ENCODE data around the gene SF3B4. TPM values are rescaled to one million over a fixed set of nuclear protein-coding genes. Genes with fewer than 3 reads are reported as not detected.

The SF3B4 gene
- total RNA-seq, 1 donor from 2014 or later = 72.2 TPM

DNA sequence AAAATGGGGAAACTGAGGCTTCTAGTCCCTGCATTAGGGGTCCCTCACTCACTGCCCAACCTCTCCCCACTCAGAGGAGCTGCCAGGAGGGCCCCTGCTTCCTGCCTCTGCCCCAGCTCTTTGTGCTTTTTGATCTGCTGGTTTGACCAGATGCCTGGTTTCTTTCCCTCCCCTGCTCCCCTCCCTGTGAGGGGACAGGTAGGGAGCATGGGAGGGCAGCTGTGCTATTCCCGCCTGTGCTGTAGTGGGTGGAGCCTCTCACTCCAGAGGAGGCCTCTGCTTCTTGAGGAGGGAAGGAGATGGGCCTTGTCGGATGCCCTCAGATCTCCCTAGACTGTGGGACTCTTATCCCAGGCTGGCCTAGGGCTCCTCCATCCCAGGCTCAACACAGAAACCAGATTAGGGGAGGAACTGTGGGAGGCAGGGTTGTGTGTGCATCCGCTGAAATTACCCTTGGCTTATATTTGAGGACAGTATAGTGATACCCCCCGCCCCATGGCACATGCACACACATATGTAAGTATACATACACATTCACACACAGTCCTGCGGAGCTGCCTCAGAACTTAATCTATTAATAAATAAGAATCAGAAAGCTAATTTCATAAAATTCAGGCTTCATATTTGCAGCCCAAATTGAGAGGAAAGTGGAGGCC is 23.6 kb downstream of the SF3B4 start:
- H3K27me3 Mint-ChIP-seq = no peaks in the 10 kb centered on the region
- no peak for DNase-seq (ENCODE audit: extremely low spot score, unreplicated experiment)
- H3K9me3 Mint-ChIP-seq = peaks cover 6% of the 10 kb centered on the region
- TF ChIP-seq, protein P1, sequence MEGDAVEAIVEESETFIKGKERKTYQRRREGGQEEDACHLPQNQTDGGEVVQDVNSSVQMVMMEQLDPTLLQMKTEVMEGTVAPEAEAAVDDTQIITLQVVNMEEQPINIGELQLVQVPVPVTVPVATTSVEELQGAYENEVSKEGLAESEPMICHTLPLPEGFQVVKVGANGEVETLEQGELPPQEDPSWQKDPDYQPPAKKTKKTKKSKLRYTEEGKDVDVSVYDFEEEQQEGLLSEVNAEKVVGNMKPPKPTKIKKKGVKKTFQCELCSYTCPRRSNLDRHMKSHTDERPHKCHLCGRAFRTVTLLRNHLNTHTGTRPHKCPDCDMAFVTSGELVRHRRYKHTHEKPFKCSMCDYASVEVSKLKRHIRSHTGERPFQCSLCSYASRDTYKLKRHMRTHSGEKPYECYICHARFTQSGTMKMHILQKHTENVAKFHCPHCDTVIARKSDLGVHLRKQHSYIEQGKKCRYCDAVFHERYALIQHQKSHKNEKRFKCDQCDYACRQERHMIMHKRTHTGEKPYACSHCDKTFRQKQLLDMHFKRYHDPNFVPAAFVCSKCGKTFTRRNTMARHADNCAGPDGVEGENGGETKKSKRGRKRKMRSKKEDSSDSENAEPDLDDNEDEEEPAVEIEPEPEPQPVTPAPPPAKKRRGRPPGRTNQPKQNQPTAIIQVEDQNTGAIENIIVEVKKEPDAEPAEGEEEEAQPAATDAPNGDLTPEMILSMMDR (conservative IDR thresholded peaks at IDR 0.05) = no peak
- H3K4me3 Mint-ChIP-seq = peak overlapping the region; percentile 52
- peaks cover 10% of the 10 kb centered on the region for H3K4me1 Mint-ChIP-seq (ENCODE audit: unreplicated experiment)
- H3K27ac Mint-ChIP-seq = peak overlapping the region; percentile 84
- H3K36me3 Mint-ChIP-seq = peaks cover 16% of the 10 kb centered on the region

DNA sequence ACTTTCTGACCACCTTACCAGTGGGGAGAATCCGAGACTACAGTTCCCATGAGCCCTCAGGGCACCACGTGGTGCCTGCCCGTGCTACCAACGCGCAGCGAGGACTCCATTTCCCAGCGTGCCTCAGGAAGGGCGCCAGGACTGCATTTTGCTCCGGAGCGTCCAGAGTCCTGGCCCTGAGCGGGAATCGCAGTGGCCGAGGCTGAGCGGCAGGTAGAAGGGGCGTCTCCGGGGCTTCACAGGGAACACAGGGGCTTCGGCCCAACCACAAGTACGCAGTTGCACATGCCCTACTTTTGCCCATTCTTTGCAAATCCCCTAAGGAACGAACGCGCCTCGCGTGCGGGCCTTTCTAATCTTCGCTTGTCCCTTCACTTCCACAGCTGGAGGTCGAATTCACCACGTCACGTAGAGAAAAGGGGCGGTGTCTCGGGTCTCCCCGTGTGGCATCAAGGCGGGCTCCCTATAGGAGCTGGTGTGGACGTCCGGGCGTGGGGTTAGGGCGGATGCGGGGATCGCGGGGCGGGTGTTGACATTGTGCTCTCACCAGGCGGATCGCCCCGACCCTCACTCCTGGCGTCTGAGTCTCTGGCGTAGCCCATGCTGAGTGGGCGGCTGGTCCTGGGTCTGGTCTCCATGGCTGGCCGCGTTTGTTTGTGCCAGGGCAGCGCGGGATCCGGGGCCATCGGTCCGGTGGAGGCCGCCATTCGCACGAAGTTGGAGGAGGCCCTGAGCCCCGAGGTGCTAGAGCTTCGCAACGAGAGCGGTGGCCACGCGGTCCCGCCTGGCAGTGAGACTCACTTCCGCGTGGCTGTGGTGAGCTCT is 27.9 kb downstream of the SF3B4 start, which contains the start of gene BOLA1:
TSS of gene BOLA1 (plus strand) at position 109 of the 825 bp plus-strand sequence. CDS start at position 601, 492 bp downstream.
- Mint-ChIP-seq H3K36me3 (peaks cover 13% of the 10 kb centered on the region), H3K4me1 (ENCODE audit: unreplicated experiment) (peaks cover 10% of the 10 kb centered on the region), H3K9me3 (peaks cover 6% of the 10 kb centered on the region), H3K27ac (peak within 1 kb of the TSS; percentile 95), H3K4me3 (peak within 1 kb of the TSS; percentile 93), H3K27me3 (no peaks in the 10 kb centered on the region)
- DNase-seq (ENCODE audit: extremely low spot score, unreplicated experiment) = peak; percentile 89
- TF ChIP-seq, protein P1 (conservative IDR thresholded peaks at IDR 0.05) = no peak

DNA sequence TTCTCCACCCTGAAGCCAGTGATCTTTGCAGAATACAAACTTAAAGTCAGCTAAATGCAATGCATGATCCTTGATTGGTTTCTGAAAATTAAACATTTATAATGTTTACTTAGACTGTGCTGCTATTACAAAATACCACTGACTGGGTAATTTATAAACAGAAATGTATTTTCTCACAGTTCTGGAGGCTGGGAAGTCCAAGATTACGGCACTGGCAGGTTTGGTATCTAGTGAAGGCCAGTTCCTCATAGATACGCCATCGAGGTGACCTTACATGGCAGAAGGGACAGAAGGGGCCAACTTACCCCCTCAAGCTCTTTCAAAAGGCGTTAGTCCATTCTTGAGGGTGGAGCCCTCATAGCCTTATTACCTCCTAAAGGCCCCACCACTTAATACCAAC is 31.0 kb downstream of the SF3B4 start:
- H3K27ac Mint-ChIP-seq = no peak overlapping the region

DNA sequence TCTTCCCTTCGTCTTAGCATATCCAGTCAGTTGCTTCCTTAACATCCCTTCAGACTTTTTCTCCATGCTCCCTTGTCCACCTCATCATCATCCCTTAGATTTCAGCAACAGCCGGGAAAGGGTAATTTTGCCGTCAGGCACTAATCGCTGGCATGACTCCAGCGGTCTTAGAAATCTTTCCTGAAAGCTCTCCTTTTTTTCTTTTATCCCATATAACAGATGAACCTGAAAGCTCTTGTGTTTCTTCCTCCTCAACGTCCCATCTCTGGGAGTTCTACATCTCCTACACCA is 38.7 kb downstream of the SF3B4 start:
- H3K36me3 Mint-ChIP-seq = no peaks in the 10 kb centered on the region
- DNase-seq (ENCODE audit: extremely low spot score, unreplicated experiment) = peak; percentile 31
- H3K27ac Mint-ChIP-seq = no peak overlapping the region
- H3K9me3 Mint-ChIP-seq = no peaks in the 10 kb centered on the region
- TF ChIP-seq, protein P1 (conservative IDR thresholded peaks at IDR 0.05) = no peak
- H3K4me1 Mint-ChIP-seq (ENCODE audit: unreplicated experiment) = no peaks in the 10 kb centered on the region
- no peaks in the 10 kb centered on the region for H3K27me3 Mint-ChIP-seq
- no peak overlapping the region for H3K4me3 Mint-ChIP-seq

More for the DNA sequence above, 31.0 kb downstream of the SF3B4 start:
- Mint-ChIP-seq H3K36me3 (peaks cover 10% of the 10 kb centered on the region), H3K27me3 (no peaks in the 10 kb centered on the region), H3K9me3 (peaks cover 6% of the 10 kb centered on the region), H3K4me3 (no peak overlapping the region), H3K4me1 (ENCODE audit: unreplicated experiment) (peaks cover 6% of the 10 kb centered on the region)
- TF ChIP-seq, protein P1 (conservative IDR thresholded peaks at IDR 0.05) = no peak
- DNase-seq (ENCODE audit: extremely low spot score, unreplicated experiment) = no peak

DNA sequence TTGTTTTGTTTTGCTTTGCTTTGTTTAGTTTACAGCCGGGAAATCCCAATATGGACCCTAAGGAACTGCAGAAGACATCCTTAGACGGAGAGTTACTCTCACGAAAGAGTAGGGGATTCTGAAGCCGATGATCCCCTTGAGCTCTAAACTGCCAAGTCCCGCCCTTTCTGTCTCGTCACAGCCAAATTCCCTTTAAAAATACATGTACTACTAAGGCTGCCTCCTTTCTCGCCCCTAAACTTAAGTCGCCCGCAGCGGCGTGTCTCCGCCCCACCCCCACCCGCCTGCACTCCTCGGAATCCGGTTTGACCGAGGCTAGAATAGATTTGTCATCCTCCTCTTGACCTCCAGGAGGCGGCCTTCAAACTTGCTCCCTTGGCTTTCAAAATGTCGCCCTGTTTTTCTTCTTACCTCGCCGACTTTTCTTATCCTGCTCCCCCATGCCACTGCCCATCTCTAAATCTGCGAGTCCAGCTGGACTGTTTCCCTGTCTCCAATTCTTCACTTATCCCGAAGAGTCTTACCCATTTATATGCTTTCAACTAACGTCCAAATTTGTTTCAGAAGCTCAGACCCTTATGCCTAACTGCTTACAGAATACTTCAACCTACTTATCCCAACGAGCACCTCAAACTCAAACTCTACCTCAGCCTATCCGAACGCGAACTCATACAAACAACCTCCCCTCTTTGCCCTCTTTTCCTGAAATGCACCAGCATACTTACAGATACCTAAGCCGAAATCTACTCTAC is 39.2 kb downstream of the SF3B4 start:
- TF ChIP-seq, protein P1 (conservative IDR thresholded peaks at IDR 0.05) = peak; percentile 74
- no peak overlapping the region for H3K27ac Mint-ChIP-seq
- no peaks in the 10 kb centered on the region for H3K4me1 Mint-ChIP-seq (ENCODE audit: unreplicated experiment)
- H3K36me3 Mint-ChIP-seq = no peaks in the 10 kb centered on the region
- peak; percentile 82 for DNase-seq (ENCODE audit: extremely low spot score, unreplicated experiment)
- H3K27me3 Mint-ChIP-seq = no peaks in the 10 kb centered on the region
- H3K9me3 Mint-ChIP-seq = no peaks in the 10 kb centered on the region
- H3K4me3 Mint-ChIP-seq = no peak overlapping the region
